ENCODE results near the gene FAM8A1. TPM values are rescaled to one million over a fixed set of nuclear protein-coding genes. Genes with fewer than 3 reads are reported as not detected.
A peak's percentile ranks its signal among the peaks of the same experiment; 100 is the strongest.

FAM8A1 gene
- total RNA-seq, 1 experiment from 2014 or later: 9.0 TPM

DNA sequence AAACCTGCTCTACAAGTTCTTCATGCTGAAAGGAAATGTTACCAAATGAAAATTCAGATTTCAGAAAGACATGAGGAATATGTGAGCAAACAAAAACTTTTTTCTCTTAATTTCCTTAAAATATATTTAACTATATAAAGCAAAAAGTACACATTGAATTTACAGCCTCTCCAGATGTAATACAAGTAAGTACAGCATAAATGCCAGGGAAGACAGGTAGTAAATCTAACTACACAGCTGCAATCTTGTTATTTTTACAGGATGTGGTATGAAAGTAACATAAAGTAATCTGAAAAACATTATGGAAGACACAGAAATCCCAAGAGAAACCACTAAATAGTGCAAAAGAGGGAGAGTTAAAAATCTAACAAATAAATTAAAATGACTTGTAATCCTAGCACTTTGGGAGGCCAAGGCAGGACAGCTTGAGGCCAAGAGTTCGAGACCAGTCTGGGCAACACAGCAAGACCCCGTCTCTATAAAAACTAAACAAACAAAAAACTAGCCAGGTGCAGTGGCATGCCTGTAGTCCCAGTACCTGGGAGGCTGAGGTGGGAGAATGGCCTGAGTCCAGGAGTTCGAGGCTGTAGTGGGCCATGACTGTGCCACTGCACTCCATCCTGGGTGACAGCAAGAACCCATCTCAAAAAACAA lies 50.7 kb downstream of the FAM8A1 start:
- no peak; the same call in 1 of the 2 replicates for ATAC-seq
- H3K4me2 ChIP-seq (ENCODE audit: low read length): no peak overlapping the region
- no peak overlapping the region for H3K4me3 ChIP-seq (ENCODE audit: low read length)
- peaks cover 16% of the 10 kb centered on the region for H3K4me1 ChIP-seq (ENCODE audit: insufficient read depth, low read length)
- H3K27ac ChIP-seq (ENCODE audit: low read length): no peak overlapping the region
- DNase-seq: no peak
- BruUV-seq (replicated peaks): no TSS peak
- peaks cover 4% of the 10 kb centered on the region for H3F3A ChIP-seq (ENCODE audit: low read length, unreplicated experiment)
- TF ChIP-seq, protein P1, sequence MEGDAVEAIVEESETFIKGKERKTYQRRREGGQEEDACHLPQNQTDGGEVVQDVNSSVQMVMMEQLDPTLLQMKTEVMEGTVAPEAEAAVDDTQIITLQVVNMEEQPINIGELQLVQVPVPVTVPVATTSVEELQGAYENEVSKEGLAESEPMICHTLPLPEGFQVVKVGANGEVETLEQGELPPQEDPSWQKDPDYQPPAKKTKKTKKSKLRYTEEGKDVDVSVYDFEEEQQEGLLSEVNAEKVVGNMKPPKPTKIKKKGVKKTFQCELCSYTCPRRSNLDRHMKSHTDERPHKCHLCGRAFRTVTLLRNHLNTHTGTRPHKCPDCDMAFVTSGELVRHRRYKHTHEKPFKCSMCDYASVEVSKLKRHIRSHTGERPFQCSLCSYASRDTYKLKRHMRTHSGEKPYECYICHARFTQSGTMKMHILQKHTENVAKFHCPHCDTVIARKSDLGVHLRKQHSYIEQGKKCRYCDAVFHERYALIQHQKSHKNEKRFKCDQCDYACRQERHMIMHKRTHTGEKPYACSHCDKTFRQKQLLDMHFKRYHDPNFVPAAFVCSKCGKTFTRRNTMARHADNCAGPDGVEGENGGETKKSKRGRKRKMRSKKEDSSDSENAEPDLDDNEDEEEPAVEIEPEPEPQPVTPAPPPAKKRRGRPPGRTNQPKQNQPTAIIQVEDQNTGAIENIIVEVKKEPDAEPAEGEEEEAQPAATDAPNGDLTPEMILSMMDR (conservative IDR thresholded peaks at IDR 0.05; ENCODE audit: low read depth, low read length): no peak
- TF ChIP-seq EZH2phosphoT487 (IDR thresholded peaks at IDR 0.05; ENCODE audit: borderline replicate concordance, low read length) (no peak), EZH2 (IDR thresholded peaks at IDR 0.05; ENCODE audit: low read length, unreplicated experiment) (no peak)
- H4K20me1 ChIP-seq (ENCODE audit: low read length): no peaks in the 10 kb centered on the region
- no peak overlapping the region for H3K9ac ChIP-seq (ENCODE audit: low read length)
- POLR2A ChIA-PET (ENCODE audit: unreplicated experiment): no interaction called here
- H3K9me2 ChIP-seq (replicated peaks; ENCODE audit: low read length): no peaks in the 10 kb centered on the region
- CTCF ChIA-PET: no interaction called here
- no peak overlapping the region for H2AFZ ChIP-seq (ENCODE audit: low read length)
- intact Hi-C loops (cut with micrococcal nuclease): no loop called here
- no peaks in the 10 kb centered on the region for H3K27me3 ChIP-seq (ENCODE audit: low read length)
- H3K36me3 ChIP-seq (ENCODE audit: low read depth, low read length): peaks cover 66% of the 10 kb centered on the region
- peaks cover 18% of the 10 kb centered on the region for H3K79me2 ChIP-seq (ENCODE audit: low read length)
- no peaks in the 10 kb centered on the region for H3K9me3 ChIP-seq (ENCODE audit: low read length)

DNA sequence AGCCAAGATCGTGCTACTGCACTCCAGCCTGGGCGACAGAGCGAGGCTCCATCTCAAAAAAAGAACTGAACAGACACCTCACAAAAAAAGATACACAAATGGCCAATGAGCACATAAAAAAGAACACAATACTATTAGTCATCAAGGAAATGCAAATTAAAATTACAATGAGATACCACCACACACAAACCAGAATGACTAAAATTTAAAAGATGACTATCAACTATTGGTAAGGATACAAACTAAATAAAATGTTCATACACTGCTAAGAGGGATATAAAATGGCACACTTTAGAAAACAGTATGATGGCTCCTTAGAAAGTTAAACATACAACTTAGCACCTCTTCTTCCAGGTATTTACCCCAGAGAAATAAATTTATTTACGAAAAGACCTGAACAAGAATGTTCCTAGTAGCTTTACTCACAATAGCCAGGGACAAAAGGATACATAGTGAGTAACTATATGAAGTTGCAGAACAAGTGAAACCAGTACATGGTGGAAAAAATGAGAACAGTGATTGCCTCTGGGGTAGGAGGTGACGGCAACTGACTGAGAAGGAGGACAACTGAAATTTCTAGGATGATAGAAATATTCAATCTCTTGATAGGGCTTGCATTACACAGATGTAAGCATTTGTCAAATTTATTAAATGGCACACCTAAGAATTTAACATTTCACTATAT lies 53.2 kb downstream of the FAM8A1 start:
- no peak overlapping the region for H3K9ac ChIP-seq (ENCODE audit: low read length)
- DNase-seq (no peak), ATAC-seq (peak; percentile 29; the same call in 1 of the 2 replicates)
- no peak overlapping the region for H3K4me2 ChIP-seq (ENCODE audit: low read length)
- H2AFZ ChIP-seq (ENCODE audit: low read length): no peak overlapping the region
- H4K20me1 ChIP-seq (ENCODE audit: low read length): no peaks in the 10 kb centered on the region; the same call in 1 of the 2 replicates
- no peak overlapping the region for H3K4me3 ChIP-seq (ENCODE audit: low read length)
- POLR2A ChIA-PET (ENCODE audit: unreplicated experiment): no interaction called here
- BruUV-seq (replicated peaks): no TSS peak
- TF ChIP-seq, protein P1 (conservative IDR thresholded peaks at IDR 0.05; ENCODE audit: low read depth, low read length): no peak
- no peak for TF ChIP-seq EZH2phosphoT487 (IDR thresholded peaks at IDR 0.05; ENCODE audit: borderline replicate concordance, low read length)
- no peak for TF ChIP-seq EZH2 (IDR thresholded peaks at IDR 0.05; ENCODE audit: low read length, unreplicated experiment)
- H3K79me2 ChIP-seq (ENCODE audit: low read length): peaks cover 38% of the 10 kb centered on the region
- H3K4me1 ChIP-seq (ENCODE audit: insufficient read depth, low read length): peaks cover 16% of the 10 kb centered on the region
- CTCF ChIA-PET: no interaction called here
- H3F3A ChIP-seq (ENCODE audit: low read length, unreplicated experiment): peaks cover 4% of the 10 kb centered on the region
- no peaks in the 10 kb centered on the region for H3K27me3 ChIP-seq (ENCODE audit: low read length)
- peaks cover 66% of the 10 kb centered on the region for H3K36me3 ChIP-seq (ENCODE audit: low read depth, low read length)
- intact Hi-C loops (cut with micrococcal nuclease): no loop called here
- no peaks in the 10 kb centered on the region for H3K9me2 ChIP-seq (replicated peaks; ENCODE audit: low read length)
- no peak overlapping the region for H3K27ac ChIP-seq (ENCODE audit: low read length)
- no peaks in the 10 kb centered on the region for H3K9me3 ChIP-seq (ENCODE audit: low read length)

DNA sequence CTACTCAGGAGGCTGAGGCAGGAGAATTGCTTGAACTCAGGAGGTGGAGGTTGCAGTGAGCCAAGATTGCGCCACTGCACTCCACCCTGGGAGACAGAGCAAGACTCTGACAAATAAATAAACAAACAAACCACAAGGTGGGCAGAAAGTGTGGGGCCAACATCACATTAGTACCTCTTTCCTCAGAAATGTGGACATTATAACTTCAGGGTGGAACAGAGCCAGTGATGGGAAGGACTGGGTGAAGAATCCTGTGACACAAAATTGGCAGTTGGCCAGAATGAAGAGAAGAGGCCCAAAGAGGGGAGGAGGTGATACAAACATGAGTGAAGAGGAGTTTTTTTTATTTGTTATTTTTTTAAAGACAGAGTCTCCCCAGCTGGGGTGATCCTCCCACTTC lies 56.0 kb downstream of the FAM8A1 start:
- peaks cover 68% of the 10 kb centered on the region for H3K36me3 ChIP-seq (ENCODE audit: low read depth, low read length)
- H3K27me3 ChIP-seq (ENCODE audit: low read length): no peaks in the 10 kb centered on the region
- intact Hi-C loops (cut with micrococcal nuclease): no loop called here
- no peak overlapping the region for H3K4me2 ChIP-seq (ENCODE audit: low read length)
- H3K79me2 ChIP-seq (ENCODE audit: low read length): peaks cover 46% of the 10 kb centered on the region
- DNase-seq: no peak
- no peak overlapping the region for H3K27ac ChIP-seq (ENCODE audit: low read length)
- no peaks in the 10 kb centered on the region for H3K9me3 ChIP-seq (ENCODE audit: low read length)
- no peak overlapping the region for H3K4me3 ChIP-seq (ENCODE audit: low read length)
- ChIA-PET CTCF (interaction anchor here (0.6 kb wide), 1 partner anchor 72 kb away, joined by 3 read pairs; no protein-coding TSS in a partner anchor), POLR2A (ENCODE audit: unreplicated experiment) (no interaction called here)
- ATAC-seq: no peak
- no peak overlapping the region for H2AFZ ChIP-seq (ENCODE audit: low read length)
- TF ChIP-seq EZH2phosphoT487 (IDR thresholded peaks at IDR 0.05; ENCODE audit: borderline replicate concordance, low read length): no peak
- no peaks in the 10 kb centered on the region for H3F3A ChIP-seq (ENCODE audit: low read length, unreplicated experiment)
- H3K4me1 ChIP-seq (ENCODE audit: insufficient read depth, low read length): peaks cover 6% of the 10 kb centered on the region; the same call in 1 of the 2 replicates
- H3K9me2 ChIP-seq (replicated peaks; ENCODE audit: low read length): no peaks in the 10 kb centered on the region
- H4K20me1 ChIP-seq (ENCODE audit: low read length): no peaks in the 10 kb centered on the region; the same call in 1 of the 2 replicates
- no TSS peak for BruUV-seq (replicated peaks)
- no peak overlapping the region for H3K9ac ChIP-seq (ENCODE audit: low read length)

All from PC-3 (cell line).